ENCODE data around the gene H1-8.
"Not testable (repeated sequence)": the region's sequence is repeated elsewhere in the genome, so short reads cannot be mapped to it uniquely, and the experiment has no call there.

DNA sequence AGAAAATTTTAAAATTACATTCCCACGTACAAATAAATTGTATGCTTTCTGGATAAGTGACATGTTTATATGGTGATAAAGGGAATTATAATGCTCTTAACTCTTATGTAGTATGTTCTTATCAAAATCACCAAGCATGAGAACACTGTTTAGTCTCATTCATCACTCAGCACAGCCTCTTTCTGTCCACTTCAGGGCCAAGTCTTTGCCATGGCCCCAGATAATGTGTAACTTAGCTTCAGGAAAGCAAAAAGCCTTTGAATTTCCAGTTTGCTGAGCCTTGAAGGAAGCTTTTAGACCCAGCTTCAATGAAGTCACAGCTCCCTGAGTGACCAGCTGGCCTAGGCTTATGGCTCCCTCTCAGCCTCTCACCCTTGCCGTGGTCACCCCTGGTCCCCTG lies 45.1 kb upstream of the H1-8 start:
- TF ChIP-seq, protein P1, sequence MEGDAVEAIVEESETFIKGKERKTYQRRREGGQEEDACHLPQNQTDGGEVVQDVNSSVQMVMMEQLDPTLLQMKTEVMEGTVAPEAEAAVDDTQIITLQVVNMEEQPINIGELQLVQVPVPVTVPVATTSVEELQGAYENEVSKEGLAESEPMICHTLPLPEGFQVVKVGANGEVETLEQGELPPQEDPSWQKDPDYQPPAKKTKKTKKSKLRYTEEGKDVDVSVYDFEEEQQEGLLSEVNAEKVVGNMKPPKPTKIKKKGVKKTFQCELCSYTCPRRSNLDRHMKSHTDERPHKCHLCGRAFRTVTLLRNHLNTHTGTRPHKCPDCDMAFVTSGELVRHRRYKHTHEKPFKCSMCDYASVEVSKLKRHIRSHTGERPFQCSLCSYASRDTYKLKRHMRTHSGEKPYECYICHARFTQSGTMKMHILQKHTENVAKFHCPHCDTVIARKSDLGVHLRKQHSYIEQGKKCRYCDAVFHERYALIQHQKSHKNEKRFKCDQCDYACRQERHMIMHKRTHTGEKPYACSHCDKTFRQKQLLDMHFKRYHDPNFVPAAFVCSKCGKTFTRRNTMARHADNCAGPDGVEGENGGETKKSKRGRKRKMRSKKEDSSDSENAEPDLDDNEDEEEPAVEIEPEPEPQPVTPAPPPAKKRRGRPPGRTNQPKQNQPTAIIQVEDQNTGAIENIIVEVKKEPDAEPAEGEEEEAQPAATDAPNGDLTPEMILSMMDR (IDR thresholded peaks at IDR 0.05) = not testable (repeated sequence)
- TF ChIP-seq POLR2A (IDR thresholded peaks at IDR 0.05) = not testable (repeated sequence)
